ENCODE results near the gene YY1AP1.

- TF ChIP-seq, protein P1, sequence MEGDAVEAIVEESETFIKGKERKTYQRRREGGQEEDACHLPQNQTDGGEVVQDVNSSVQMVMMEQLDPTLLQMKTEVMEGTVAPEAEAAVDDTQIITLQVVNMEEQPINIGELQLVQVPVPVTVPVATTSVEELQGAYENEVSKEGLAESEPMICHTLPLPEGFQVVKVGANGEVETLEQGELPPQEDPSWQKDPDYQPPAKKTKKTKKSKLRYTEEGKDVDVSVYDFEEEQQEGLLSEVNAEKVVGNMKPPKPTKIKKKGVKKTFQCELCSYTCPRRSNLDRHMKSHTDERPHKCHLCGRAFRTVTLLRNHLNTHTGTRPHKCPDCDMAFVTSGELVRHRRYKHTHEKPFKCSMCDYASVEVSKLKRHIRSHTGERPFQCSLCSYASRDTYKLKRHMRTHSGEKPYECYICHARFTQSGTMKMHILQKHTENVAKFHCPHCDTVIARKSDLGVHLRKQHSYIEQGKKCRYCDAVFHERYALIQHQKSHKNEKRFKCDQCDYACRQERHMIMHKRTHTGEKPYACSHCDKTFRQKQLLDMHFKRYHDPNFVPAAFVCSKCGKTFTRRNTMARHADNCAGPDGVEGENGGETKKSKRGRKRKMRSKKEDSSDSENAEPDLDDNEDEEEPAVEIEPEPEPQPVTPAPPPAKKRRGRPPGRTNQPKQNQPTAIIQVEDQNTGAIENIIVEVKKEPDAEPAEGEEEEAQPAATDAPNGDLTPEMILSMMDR (IDR thresholded peaks at IDR 0.05; ENCODE audit: extremely low read depth in 1 of 2, insufficient read depth in 1 of 2, low read depth in 1 of 2, low read length in 2 of 2), result no peak
- TF ChIP-seq JUN (IDR thresholded peaks at IDR 0.05; ENCODE audit: borderline replicate concordance, insufficient read depth, insufficient read length, low read depth) (no peak), EZH2 (IDR thresholded peaks at IDR 0.05; ENCODE audit: borderline replicate concordance, low read depth, low read length, severe bottlenecking) (no peak), MYC (IDR thresholded peaks at IDR 0.05; ENCODE audit: low read depth, low read length) (no peak), POLR2A (IDR thresholded peaks at IDR 0.05; ENCODE audit: low read depth, low read length) (no peak)
These were observed 42.9 kb downstream of the YY1AP1 start for GRCh38 chr1:155645648-155646047.

All from endothelial cell of umbilical vein (primary cell).